Activated CD4-positive, alpha-beta T cell treated with anti-CD3 and anti-CD28 coated beads for 36 hours (primary cell): Measurements from ENCODE around the gene JAKMIP1. TPM values are rescaled to one million over a fixed set of nuclear protein-coding genes. Genes with fewer than 3 reads are reported as not detected.

ENCODE experiments used
- ATAC-seq: fragments of 200-7000 bp; cut with Tn5 transposase; one replicate; pipeline ENCODE4 v1.10.0; 2021; ENCODE audit warnings: mild to moderate bottlenecking, moderate library complexity
- CTCF ChIA-PET: fragments of 350-600 bp; sonication (Branson Sonifier 250); formaldehyde crosslinking; loops from one replicate; lab custom pipeline; 2021; ENCODE audit warnings: antibody characterized with exemption; lab: Charles Lee
- POLR2A ChIA-PET: fragments of 350-600 bp; sonication (Branson Sonifier 250); formaldehyde crosslinking; loops from one replicate; lab custom pipeline; 2021; ENCODE audit warnings: antibody characterized with exemption, inconsistent platforms; lab: Charles Lee
- DNase-seq: peaks from one replicate; pipeline ENCODE4 v3.0.0-alpha.2; 2020
- H3K27ac Mint-ChIP-seq: one replicate; pipeline ENCODE4 v1.8.0; 2021; ENCODE audit warnings: mixed read lengths
- H3K27me3 Mint-ChIP-seq: one replicate; pipeline ENCODE4 v1.8.0; 2021; ENCODE audit warnings: mixed read lengths
- H3K36me3 Mint-ChIP-seq: one replicate; pipeline ENCODE4 v1.8.0; 2021; ENCODE audit warnings: low read depth, mixed read lengths
- H3K4me1 Mint-ChIP-seq: one replicate; pipeline ENCODE4 v1.8.0; 2021; ENCODE audit warnings: mixed read lengths
- H3K4me3 Mint-ChIP-seq: one replicate; pipeline ENCODE4 v1.8.0; 2021; ENCODE audit warnings: mild to moderate bottlenecking, moderate library complexity, mixed read lengths
- H3K9me3 Mint-ChIP-seq: one replicate; pipeline ENCODE4 v1.8.0; 2021; ENCODE audit warnings: low read depth, mixed read lengths
- intact Hi-C, 2 experiments: fragments of 100-400 bp; cut with DNase I in 1 of 2; cut with micrococcal nuclease in 1 of 2; formaldehyde crosslinking; loops; one replicate each; pipeline versions ENCODE4 v1.14.2 to v1.15.1; 2022 to 2024; cut with DNase I, micrococcal nuclease
- total RNA-seq, 2 experiments: library from RNA; stranded (reverse); gene quantifications; one replicate each; pipeline ENCODE4 v1.2.3, GENCODE V29; 2021

The JAKMIP1 gene
- total RNA-seq, 2 experiments from 2014 or later = 3.1 to 3.9 TPM

DNA sequence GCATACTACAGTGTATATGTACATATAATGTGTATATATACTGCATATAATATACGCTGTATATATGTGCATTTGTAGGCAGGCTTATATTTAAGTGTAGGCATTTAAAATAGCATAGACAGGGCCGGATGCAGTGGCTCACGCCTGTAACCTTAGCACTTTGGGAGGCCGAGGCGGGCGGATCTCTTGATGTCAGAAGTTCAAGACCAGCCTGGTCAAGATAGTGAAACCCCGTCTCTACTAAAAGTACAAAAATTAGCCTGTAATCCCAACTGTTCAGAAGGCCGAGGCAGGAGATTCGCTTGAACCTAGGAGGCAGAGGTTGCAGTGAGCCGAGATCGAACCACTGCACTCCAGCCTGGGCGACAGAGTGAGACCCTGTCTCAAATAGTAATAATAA lies 78.4 kb downstream of the JAKMIP1 start:
- DNase-seq (no peak), ATAC-seq (no peak)
- POLR2A ChIA-PET = no interaction called here
- CTCF ChIA-PET = no interaction called here
- Mint-ChIP-seq H3K4me1 (no peaks in the 10 kb centered on the region), H3K27ac (no peak overlapping the region), H3K9me3 (no peaks in the 10 kb centered on the region), H3K27me3 (no peaks in the 10 kb centered on the region), H3K36me3 (no peaks in the 10 kb centered on the region), H3K4me3 (no peak overlapping the region)
- intact Hi-C loops = no loop called here

DNA sequence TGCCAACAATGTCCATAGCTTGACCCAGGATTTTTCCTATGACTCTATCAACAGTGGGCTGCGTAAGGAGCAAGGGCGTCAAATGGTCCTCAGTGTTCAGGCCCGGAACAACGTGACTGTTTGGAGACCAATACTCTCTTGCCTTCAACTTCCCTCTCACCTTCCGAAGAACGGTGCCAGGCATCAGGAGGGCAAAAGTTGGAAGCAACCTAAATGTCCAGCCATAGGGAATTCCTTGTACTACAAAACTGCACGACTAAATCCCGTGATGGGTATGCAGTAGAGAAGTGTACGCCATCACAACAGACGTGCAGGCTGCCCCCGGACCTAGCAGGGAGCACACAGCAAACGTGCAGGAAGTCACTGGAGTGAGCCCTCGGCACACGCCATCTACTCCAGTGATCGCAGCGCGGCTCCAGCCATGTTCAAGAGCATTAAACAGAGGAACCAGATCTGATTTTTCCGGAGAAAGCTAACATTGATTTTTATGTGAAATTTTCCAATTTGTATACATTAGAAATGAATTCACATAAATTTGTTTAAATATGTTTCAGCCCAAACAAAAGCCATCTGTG lies 79.0 kb downstream of the JAKMIP1 start:
- ATAC-seq = no peak
- ChIA-PET POLR2A (no interaction called here), CTCF (no interaction called here)
- intact Hi-C loops = no loop called here
- no peak overlapping the region for H3K27ac Mint-ChIP-seq
- no peaks in the 10 kb centered on the region for H3K9me3 Mint-ChIP-seq
- no peaks in the 10 kb centered on the region for H3K4me1 Mint-ChIP-seq
- no peaks in the 10 kb centered on the region for H3K36me3 Mint-ChIP-seq
- DNase-seq = no peak
- no peak overlapping the region for H3K4me3 Mint-ChIP-seq
- peaks cover 4% of the 10 kb centered on the region for H3K27me3 Mint-ChIP-seq

DNA sequence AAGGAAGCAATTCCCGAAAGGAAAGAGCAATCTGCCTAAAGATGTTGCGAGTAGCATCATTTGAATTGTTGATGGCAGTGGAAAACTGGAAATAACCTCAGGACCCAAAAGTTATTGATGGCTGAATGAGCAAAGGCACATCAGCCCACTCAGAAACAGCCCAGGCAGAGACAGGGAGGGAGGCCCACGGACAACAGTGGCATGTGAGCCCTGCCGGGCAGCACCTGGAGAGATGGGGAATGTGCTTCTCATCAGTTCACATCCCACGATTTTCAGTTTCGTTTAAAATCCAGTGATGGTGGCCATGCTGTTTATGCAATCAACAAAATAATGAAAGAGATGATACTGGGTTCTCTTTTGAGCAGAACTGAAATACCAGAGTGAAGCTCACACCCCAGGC lies 80.0 kb downstream of the JAKMIP1 start:
- ATAC-seq (no peak), DNase-seq (no peak)
- ChIA-PET CTCF (no interaction called here), POLR2A (no interaction called here)
- H3K4me3 Mint-ChIP-seq = no peak overlapping the region
- no peak overlapping the region for H3K27ac Mint-ChIP-seq
- no peaks in the 10 kb centered on the region for H3K36me3 Mint-ChIP-seq
- H3K4me1 Mint-ChIP-seq = no peaks in the 10 kb centered on the region
- intact Hi-C loops = no loop called here
- peaks cover 4% of the 10 kb centered on the region for H3K27me3 Mint-ChIP-seq
- no peaks in the 10 kb centered on the region for H3K9me3 Mint-ChIP-seq

DNA sequence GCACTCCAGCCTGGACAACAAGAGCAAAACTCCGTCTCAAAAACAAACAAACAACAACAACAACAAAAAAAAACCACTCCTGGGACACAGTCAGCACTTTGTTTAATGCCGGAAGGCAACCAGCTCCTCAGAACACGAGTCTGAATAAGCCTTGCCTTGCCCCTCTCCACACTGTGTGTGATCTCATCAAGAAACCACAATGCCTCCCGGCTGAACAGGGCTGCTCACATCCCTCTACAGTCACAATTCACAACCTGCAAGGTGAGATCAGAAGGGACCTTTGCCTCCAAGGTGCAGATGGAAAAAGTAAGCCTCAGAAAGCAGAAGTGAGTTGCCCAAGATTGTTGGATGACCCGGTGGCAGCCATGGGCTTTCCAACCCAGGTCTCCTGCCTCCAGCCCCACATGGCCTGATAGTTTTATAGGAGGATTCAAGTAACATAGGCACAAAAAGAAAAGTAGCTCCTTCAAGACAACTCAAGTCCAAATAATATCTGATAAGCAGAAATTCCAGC lies 80.8 kb downstream of the JAKMIP1 start:
- Mint-ChIP-seq H3K4me3 (no peak overlapping the region), H3K27ac (no peak overlapping the region), H3K9me3 (no peaks in the 10 kb centered on the region), H3K4me1 (no peaks in the 10 kb centered on the region), H3K27me3 (peaks cover 4% of the 10 kb centered on the region), H3K36me3 (no peaks in the 10 kb centered on the region)
- ATAC-seq (no peak), DNase-seq (no peak)
- ChIA-PET POLR2A (no interaction called here), CTCF (no interaction called here)
- intact Hi-C loops = no loop called here

DNA sequence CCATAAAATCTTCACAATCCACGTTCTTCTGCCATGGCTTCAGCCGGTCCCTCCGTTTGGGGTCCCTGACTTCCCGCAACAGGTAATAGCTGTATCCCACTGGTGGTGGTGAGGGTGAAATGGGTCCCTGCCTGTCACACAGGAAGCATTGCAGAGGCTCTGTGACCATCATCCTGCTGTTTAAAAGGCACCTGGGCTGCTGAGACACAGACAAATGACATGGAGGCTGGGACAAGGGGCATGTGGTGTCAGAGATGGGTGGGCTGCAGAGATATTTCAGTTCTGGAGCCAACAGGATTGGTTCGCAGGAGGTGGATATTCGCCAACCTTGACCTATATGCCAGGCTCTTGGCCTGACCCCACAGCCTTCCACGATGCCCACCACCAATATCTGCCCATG lies 82.1 kb downstream of the JAKMIP1 start:
- Mint-ChIP-seq H3K9me3 (no peaks in the 10 kb centered on the region), H3K36me3 (no peaks in the 10 kb centered on the region), H3K4me3 (no peak overlapping the region), H3K4me1 (no peaks in the 10 kb centered on the region), H3K27me3 (peaks cover 4% of the 10 kb centered on the region), H3K27ac (no peak overlapping the region)
- CTCF ChIA-PET = no interaction called here
- intact Hi-C loops = no loop called here
- POLR2A ChIA-PET = no interaction called here
- no peak for ATAC-seq
- no peak for DNase-seq

DNA sequence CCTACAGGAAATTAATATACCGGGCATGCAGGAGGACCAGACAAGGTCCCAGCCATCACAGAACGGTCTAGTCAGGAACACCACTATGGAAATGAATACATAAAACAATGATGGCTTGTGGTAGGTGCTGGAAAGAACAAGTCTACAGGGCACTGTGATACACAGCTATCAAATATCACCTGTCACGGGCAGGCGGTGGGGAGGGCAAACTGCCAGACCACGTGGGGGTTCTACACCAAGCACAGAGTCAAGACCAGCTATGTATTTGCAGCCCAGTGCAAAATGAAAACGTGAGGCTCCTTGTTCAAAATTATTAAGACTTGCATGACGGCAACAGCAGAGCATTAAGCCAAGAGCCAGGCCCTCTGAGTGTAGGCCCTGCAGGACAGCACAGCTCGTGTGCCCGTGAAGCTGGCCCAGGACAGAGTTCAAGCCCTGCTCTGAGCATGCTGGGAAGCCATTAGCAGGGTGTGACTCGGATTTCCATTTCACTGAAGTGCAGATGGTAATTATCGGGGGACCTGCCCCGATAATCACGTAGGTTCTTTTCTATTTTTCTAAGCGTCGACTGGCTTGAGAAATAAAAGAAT lies 83.6 kb downstream of the JAKMIP1 start:
- Mint-ChIP-seq H3K9me3 (no peaks in the 10 kb centered on the region), H3K4me3 (no peak overlapping the region), H3K4me1 (no peaks in the 10 kb centered on the region), H3K27ac (no peak overlapping the region), H3K27me3 (peaks cover 4% of the 10 kb centered on the region), H3K36me3 (no peaks in the 10 kb centered on the region)
- intact Hi-C loops = no loop called here
- ChIA-PET CTCF (no interaction called here), POLR2A (no interaction called here)
- no peak for DNase-seq
- ATAC-seq = no peak

DNA sequence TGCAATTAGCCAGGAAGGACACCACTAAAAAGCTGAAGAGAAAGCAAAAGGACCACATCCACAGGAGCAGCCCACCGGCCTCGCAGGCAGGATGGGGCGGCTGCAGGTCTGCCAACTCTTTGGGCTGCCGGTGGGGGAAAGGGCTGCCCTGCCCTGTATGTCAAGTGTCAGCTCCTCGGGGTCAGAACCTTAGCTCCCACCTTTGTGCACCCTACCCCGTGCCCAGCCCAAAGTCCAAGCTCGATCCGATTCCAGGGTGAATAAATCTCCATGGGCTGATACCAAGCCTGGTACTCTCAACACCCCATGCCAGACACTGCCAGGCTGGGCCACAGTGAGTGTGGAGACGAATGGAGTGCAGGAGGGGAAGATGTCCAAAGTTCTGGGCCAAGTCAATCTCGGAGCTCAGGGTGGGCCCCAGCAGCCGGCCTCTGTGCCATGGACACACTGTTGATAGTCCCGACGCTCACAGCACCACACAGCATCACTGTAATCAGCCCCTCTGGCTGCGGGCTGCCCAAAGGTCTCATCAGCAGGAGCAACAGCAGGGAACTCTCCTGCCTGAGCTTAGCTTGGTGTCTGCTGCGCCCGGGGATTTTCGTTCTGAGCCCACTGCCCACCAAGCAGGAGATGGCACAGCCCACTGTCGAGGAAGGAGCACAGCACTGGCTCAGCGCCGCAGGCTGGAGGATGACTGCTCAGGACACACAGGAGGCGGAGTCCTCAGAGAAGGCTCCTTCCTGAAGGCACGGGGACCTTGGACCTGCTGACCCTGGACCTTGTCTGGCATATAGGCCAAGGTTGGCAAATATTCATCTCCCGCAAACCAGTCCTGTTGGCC lies 84.4 kb downstream of the JAKMIP1 start:
- no peak overlapping the region for H3K27ac Mint-ChIP-seq
- no peaks in the 10 kb centered on the region for H3K4me1 Mint-ChIP-seq
- ChIA-PET POLR2A (no interaction called here), CTCF (no interaction called here)
- H3K9me3 Mint-ChIP-seq = no peaks in the 10 kb centered on the region
- H3K27me3 Mint-ChIP-seq = peaks cover 4% of the 10 kb centered on the region
- H3K36me3 Mint-ChIP-seq = no peaks in the 10 kb centered on the region
- no peak overlapping the region for H3K4me3 Mint-ChIP-seq
- ATAC-seq (no peak), DNase-seq (no peak)
- intact Hi-C loops = no loop called here

DNA sequence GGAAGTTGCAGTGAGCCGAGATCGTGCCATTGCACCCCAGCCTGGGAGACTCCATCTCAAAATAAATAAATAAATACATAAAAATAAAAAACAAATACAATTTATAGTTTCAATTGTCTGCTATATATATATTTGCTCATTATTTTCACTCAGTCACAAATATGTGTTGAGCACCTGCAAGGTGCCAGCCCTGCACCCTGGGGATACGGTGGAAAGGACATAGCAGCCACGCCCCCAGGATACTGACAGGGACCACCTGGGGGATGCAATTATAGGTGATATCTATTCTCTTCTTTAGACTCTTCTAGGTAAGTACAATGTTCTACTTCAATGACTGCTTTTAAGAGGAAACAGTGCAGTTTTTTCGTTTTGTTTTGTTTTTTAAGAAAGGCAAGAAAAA lies 85.0 kb downstream of the JAKMIP1 start:
- Mint-ChIP-seq H3K27me3 (peaks cover 4% of the 10 kb centered on the region), H3K4me3 (no peak overlapping the region), H3K27ac (no peak overlapping the region), H3K4me1 (no peaks in the 10 kb centered on the region), H3K9me3 (no peaks in the 10 kb centered on the region), H3K36me3 (no peaks in the 10 kb centered on the region)
- POLR2A ChIA-PET = no interaction called here
- no peak for DNase-seq
- no peak for ATAC-seq
- CTCF ChIA-PET = interaction anchor here (0.6 kb wide), 1 partner anchor 1529 kb away, joined by 3 read pairs; no protein-coding TSS in a partner anchor
- intact Hi-C loops = no loop called here

DNA sequence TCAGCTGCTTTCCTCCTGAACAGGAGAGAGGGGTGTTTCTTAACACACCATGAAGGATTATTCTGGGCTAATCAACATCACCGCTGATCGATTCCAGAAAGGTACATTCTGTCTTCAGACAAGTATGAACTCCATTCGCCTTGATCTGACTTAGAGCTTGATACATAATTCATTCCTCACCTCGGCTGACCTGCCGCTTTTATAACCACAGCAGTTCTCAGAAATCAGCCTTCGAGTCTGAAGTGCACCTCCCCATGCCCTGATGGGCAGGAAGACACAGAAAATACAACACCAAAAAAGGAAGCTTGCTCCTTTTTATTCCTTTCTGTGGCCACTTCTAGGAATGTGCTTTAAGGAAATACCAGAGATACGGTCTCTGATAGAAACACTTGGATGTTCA lies 85.7 kb downstream of the JAKMIP1 start:
- Mint-ChIP-seq H3K4me3 (no peak overlapping the region), H3K27me3 (peaks cover 4% of the 10 kb centered on the region), H3K4me1 (no peaks in the 10 kb centered on the region), H3K9me3 (no peaks in the 10 kb centered on the region), H3K36me3 (no peaks in the 10 kb centered on the region), H3K27ac (no peak overlapping the region)
- intact Hi-C loops = no loop called here
- no peak for ATAC-seq
- ChIA-PET CTCF (interaction anchor here (0.6 kb wide), 1 partner anchor 1528 kb away, joined by 3 read pairs; no protein-coding TSS in a partner anchor), POLR2A (no interaction called here)
- DNase-seq = no peak

DNA sequence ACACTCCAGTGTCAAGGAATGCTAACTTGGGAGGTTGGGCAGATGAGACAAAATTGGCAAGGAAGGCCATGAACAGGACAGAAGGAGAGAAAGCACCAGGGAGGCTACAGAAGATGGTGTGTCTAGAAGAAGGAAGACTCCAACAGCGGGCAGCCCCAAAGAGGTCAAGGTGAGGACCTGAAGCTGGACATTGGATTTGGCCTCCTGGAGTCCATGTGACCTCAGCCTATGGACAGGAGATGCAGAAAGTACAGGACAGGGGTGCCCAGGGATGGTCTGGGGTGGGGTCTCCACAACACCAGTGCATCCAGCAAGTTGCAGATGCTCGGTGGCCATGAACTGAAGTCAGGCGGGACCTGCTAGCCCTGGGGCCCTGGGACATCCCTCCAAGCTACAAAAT lies 86.2 kb downstream of the JAKMIP1 start:
- intact Hi-C loops = no loop called here
- POLR2A ChIA-PET = no interaction called here
- no peak overlapping the region for H3K4me3 Mint-ChIP-seq

DNA sequence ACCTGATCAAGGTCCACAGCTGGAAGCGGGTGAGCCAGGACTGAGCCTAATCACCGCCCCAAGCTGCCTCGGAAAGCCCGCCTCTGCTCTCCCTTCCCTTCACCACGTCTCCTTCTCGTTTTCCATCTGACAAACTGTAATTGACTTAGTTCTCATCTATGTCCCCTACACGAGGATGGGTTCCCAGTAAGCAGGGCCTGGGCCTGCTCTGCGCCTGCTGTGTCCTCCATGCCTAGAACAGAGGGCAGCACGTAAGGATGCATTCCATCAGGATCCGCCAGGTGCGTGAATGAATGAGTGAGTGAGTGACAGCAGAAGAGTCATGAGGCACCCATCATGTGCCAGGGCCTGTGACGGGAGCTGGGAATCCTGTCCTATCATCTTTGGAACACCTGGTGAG lies 86.7 kb downstream of the JAKMIP1 start:
- Mint-ChIP-seq H3K27me3 (peaks cover 4% of the 10 kb centered on the region), H3K4me3 (no peak overlapping the region), H3K9me3 (no peaks in the 10 kb centered on the region), H3K36me3 (no peaks in the 10 kb centered on the region), H3K4me1 (no peaks in the 10 kb centered on the region), H3K27ac (no peak overlapping the region)
- no peak for DNase-seq
- POLR2A ChIA-PET = no interaction called here
- intact Hi-C loops = no loop called here
- CTCF ChIA-PET = no interaction called here
- ATAC-seq = no peak

More for the DNA sequence above, 86.2 kb downstream of the JAKMIP1 start:
- no peaks in the 10 kb centered on the region for H3K9me3 Mint-ChIP-seq
- peaks cover 4% of the 10 kb centered on the region for H3K27me3 Mint-ChIP-seq
- no peaks in the 10 kb centered on the region for H3K4me1 Mint-ChIP-seq
- DNase-seq = no peak
- no peak overlapping the region for H3K27ac Mint-ChIP-seq
- CTCF ChIA-PET = no interaction called here
- no peak for ATAC-seq
- H3K36me3 Mint-ChIP-seq = no peaks in the 10 kb centered on the region
